Karpas-422 (cell line): ENCODE data around the gene MOB2. TPM values are rescaled to one million over a fixed set of nuclear protein-coding genes. Genes with fewer than 3 reads are reported as not detected.

Experiments
- DNase-seq: peaks from one replicate; pipeline ENCODE4 v3.0.0-alpha.2; 2015
- H2AFZ ChIP-seq: fragments of 200-600 bp; sonication (generic); 2 replicates; pipeline ENCODE4 v1.6.1; 2014; ENCODE audit warnings: antibody characterized with exemption, low read length, mixed read lengths
- H3K27ac ChIP-seq: fragments of 200-600 bp; sonication (generic); 2 replicates; pipeline ENCODE4 v1.5.1; 2014; ENCODE audit warnings: mild to moderate bottlenecking, low read length, moderate library complexity
- H3K27me3 ChIP-seq: fragments of 200-600 bp; sonication (generic); 2 replicates; pipeline ENCODE4 v1.6.1; 2014; ENCODE audit warnings: low read length, mixed read lengths
- H3K36me3 ChIP-seq: fragments of 200-600 bp; sonication (generic); 2 replicates; pipeline ENCODE4 v1.6.1; 2014; ENCODE audit warnings: low read length, mixed read lengths; ENCODE audit not compliant: insufficient read depth
- H3K4me1 ChIP-seq: fragments of 200-600 bp; sonication (generic); 2 replicates; pipeline ENCODE4 v1.6.1; 2014; ENCODE audit warnings: mild to moderate bottlenecking, low read length, mixed read lengths
- H3K4me2 ChIP-seq: fragments of 200-600 bp; sonication (generic); 2 replicates; pipeline ENCODE4 v1.6.1; 2014; ENCODE audit warnings: low read length, low read depth, mild to moderate bottlenecking; ENCODE audit not compliant: poor library complexity, severe bottlenecking
- H3K4me3 ChIP-seq: fragments of 200-600 bp; sonication (generic); 2 replicates; pipeline ENCODE4 v1.5.1; 2014; ENCODE audit warnings: mild to moderate bottlenecking, antibody characterized with exemption, low read length, mixed read lengths
- H3K79me2 ChIP-seq: fragments of 200-600 bp; sonication (generic); 2 replicates; pipeline ENCODE4 v1.6.1; 2014; ENCODE audit warnings: mild to moderate bottlenecking, low read length, mixed read lengths
- H3K9ac ChIP-seq: fragments of 200-600 bp; sonication (generic); 2 replicates; pipeline ENCODE4 v1.6.0; 2014; ENCODE audit warnings: low read length
- H3K9me2 ChIP-seq: fragments of 200-600 bp; sonication (generic), shearing (Covaris generic); replicated peaks from 2 replicates; pipeline ENCODE4 v1.6.0; 2014; ENCODE audit warnings: mild to moderate bottlenecking, low read length, moderate library complexity; ENCODE audit not compliant: insufficient read depth
- H3K9me3 ChIP-seq: fragments of 300-700, 200-600 bp; sonication (generic); 2 replicates; pipeline ENCODE4 v1.6.1; 2014; ENCODE audit warnings: low read length, mixed read lengths
- H4K20me1 ChIP-seq: fragments of 200-600 bp; sonication (generic); 2 replicates; pipeline ENCODE4 v1.6.1; 2014; ENCODE audit warnings: mild to moderate bottlenecking, antibody characterized with exemption, low read length, low read depth; ENCODE audit not compliant: insufficient read depth
- total RNA-seq: library from RNA; depleted of rRNA; stranded (reverse); fragments of >200 nt; shearing (Covaris generic); gene quantifications from 2 replicates; pipeline ENCODE4 v1.2.3, GENCODE V29; 2014; ENCODE audit warnings: low replicate concordance

The MOB2 gene
- total RNA-seq, 1 experiment from 2014 or later, result 8.8 TPM

DNA sequence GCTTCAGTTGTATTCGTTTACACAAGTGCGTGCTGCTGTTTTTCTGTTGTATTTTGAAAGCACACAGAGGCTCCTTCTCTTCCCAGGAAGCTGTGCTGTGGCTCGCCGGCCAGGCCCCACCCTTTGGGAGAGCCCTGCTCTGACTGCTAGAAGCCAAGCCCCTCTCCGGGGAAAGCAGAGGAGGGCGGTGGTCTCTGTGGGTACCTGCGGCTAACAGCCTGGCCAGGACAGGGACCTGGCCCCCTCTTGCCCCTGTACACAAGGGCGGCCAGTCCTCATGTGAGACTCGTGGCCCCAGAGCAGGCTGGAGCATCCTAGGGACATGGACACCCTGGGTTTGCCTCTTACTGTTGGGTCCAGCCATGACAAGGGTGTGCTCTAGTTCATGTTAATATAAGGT lies 14.8 kb downstream of the MOB2 start:
- H4K20me1 ChIP-seq, result no peaks in the 10 kb centered on the region
- H3K36me3 ChIP-seq, result no peaks in the 10 kb centered on the region
- no peak overlapping the region for H3K9ac ChIP-seq

GRCh38 chr11:1470681-1471611 lies 15.6 kb downstream of the MOB2 start:
- Histone ChIP-seq H3K4me1 (no peaks in the 10 kb centered on the region), H3K4me2 (no peak overlapping the region), H4K20me1 (no peaks in the 10 kb centered on the region), H3K9me2 (no peaks in the 10 kb centered on the region), H3K27ac (no peak overlapping the region), H3K27me3 (no peaks in the 10 kb centered on the region), H3K4me3 (no peak overlapping the region), H3K36me3 (no peaks in the 10 kb centered on the region), H3K9ac (no peak overlapping the region), H2AFZ (no peak overlapping the region), H3K9me3 (no peaks in the 10 kb centered on the region), H3K79me2 (no peaks in the 10 kb centered on the region)
- no peak for DNase-seq

More for the DNA sequence above, 14.8 kb downstream of the MOB2 start:
- no peaks in the 10 kb centered on the region for H3K79me2 ChIP-seq
- no peak overlapping the region for H3K4me3 ChIP-seq
- no peaks in the 10 kb centered on the region for H3K9me3 ChIP-seq
- no peaks in the 10 kb centered on the region for H3K9me2 ChIP-seq
- no peak overlapping the region for H3K4me2 ChIP-seq
- H3K27ac ChIP-seq, result no peak overlapping the region
- no peaks in the 10 kb centered on the region for H3K4me1 ChIP-seq
- DNase-seq, result no peak
- no peaks in the 10 kb centered on the region for H3K27me3 ChIP-seq
- no peak overlapping the region for H2AFZ ChIP-seq

DNA sequence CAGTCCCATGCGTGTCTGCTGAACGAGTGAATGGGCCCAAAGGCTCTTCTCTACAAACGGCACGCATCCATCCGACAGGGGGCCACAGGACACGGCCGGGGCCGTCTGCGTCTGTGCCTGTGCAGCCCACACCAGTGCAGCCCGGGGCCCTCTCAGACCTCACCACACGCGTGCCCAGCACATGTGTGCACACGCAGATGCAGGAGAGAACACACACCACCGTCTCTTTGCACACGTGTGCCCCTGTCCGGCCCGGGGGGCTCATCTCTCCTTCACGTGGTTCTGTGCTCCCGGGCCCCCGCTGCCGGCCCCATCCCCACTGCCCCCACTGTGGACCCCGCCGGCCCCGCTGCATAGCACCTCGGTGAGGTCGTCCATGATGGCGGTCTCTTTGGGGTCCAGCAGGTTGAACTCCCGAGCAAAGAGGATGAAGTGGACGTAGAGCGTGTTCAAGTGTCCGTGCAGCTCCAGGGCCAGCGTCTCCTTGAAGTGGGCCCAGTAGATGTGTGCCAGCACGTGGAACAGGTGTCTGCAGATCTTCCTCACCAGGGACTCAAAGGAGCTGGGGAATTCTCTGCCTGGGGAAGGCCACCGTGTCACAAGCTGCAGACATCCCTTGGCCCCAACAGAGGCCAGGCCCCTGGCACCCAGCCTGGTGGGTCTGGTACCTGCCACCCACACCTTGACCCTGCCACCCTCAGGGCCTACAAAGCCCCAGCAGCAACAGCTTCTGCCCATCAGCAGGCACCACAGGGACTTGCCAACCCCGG lies 16.5 kb downstream of the MOB2 start:
- Histone ChIP-seq H4K20me1 (no peaks in the 10 kb centered on the region), H3K4me1 (no peaks in the 10 kb centered on the region), H3K36me3 (no peaks in the 10 kb centered on the region), H3K79me2 (no peaks in the 10 kb centered on the region), H3K27ac (no peak overlapping the region), H3K4me2 (no peak overlapping the region), H3K9ac (no peak overlapping the region), H2AFZ (no peak overlapping the region), H3K27me3 (no peaks in the 10 kb centered on the region), H3K9me3 (no peaks in the 10 kb centered on the region), H3K9me2 (no peaks in the 10 kb centered on the region), H3K4me3 (no peak overlapping the region)
- DNase-seq, result no peak

- no peaks in the 10 kb centered on the region for H3K9me2 ChIP-seq
- H2AFZ ChIP-seq, result no peak overlapping the region
- H3K36me3 ChIP-seq, result no peaks in the 10 kb centered on the region
- H3K27me3 ChIP-seq, result no peaks in the 10 kb centered on the region
- DNase-seq, result no peak
- H3K79me2 ChIP-seq, result no peaks in the 10 kb centered on the region
- no peak overlapping the region for H3K27ac ChIP-seq
- no peaks in the 10 kb centered on the region for H3K9me3 ChIP-seq
- no peak overlapping the region for H3K9ac ChIP-seq
- H4K20me1 ChIP-seq, result no peaks in the 10 kb centered on the region
- no peak overlapping the region for H3K4me2 ChIP-seq
- no peaks in the 10 kb centered on the region for H3K4me1 ChIP-seq
- H3K4me3 ChIP-seq, result no peak overlapping the region
Measured at GRCh38 chr11:1469287-1469910, 17.2 kb downstream of the MOB2 start.

- Histone ChIP-seq H3K9me2 (no peaks in the 10 kb centered on the region), H3K79me2 (no peaks in the 10 kb centered on the region), H4K20me1 (no peaks in the 10 kb centered on the region), H3K4me2 (no peak overlapping the region), H3K36me3 (no peaks in the 10 kb centered on the region), H3K9me3 (no peaks in the 10 kb centered on the region), H3K4me3 (no peak overlapping the region), H3K27ac (no peak overlapping the region), H3K27me3 (no peaks in the 10 kb centered on the region), H3K9ac (no peak overlapping the region), H2AFZ (no peak overlapping the region), H3K4me1 (no peaks in the 10 kb centered on the region)
- no peak for DNase-seq
Measured at GRCh38 chr11:1468473-1469066, 18.0 kb downstream of the MOB2 start.

GRCh38 chr11:1468002-1468401 lies 18.6 kb downstream of the MOB2 start:
- no peaks in the 10 kb centered on the region for H3K79me2 ChIP-seq
- no peaks in the 10 kb centered on the region for H3K4me1 ChIP-seq
- H3K27me3 ChIP-seq, result no peaks in the 10 kb centered on the region
- H3K9me2 ChIP-seq, result no peaks in the 10 kb centered on the region
- no peak overlapping the region for H3K4me3 ChIP-seq
- DNase-seq, result no peak
- no peak overlapping the region for H3K27ac ChIP-seq
- no peak overlapping the region for H2AFZ ChIP-seq
- H4K20me1 ChIP-seq, result no peaks in the 10 kb centered on the region
- H3K9ac ChIP-seq, result no peak overlapping the region
- no peaks in the 10 kb centered on the region for H3K9me3 ChIP-seq
- no peak overlapping the region for H3K4me2 ChIP-seq
- H3K36me3 ChIP-seq, result no peaks in the 10 kb centered on the region

- H3K9me2 ChIP-seq, result no peaks in the 10 kb centered on the region
- H3K36me3 ChIP-seq, result no peaks in the 10 kb centered on the region
- H3K9me3 ChIP-seq, result no peaks in the 10 kb centered on the region
- H4K20me1 ChIP-seq, result no peaks in the 10 kb centered on the region
- no peaks in the 10 kb centered on the region for H3K27me3 ChIP-seq
- H3K27ac ChIP-seq, result no peak overlapping the region
- H2AFZ ChIP-seq, result no peak overlapping the region
- H3K4me2 ChIP-seq, result no peak overlapping the region
- no peaks in the 10 kb centered on the region for H3K79me2 ChIP-seq
- no peaks in the 10 kb centered on the region for H3K4me1 ChIP-seq
- no peak overlapping the region for H3K4me3 ChIP-seq
- no peak for DNase-seq
- no peak overlapping the region for H3K9ac ChIP-seq
Measured at GRCh38 chr11:1467270-1467669, 19.3 kb downstream of the MOB2 start.

- H3K36me3 ChIP-seq, result no peaks in the 10 kb centered on the region
- no peaks in the 10 kb centered on the region for H3K9me3 ChIP-seq
- no peak overlapping the region for H3K9ac ChIP-seq
- DNase-seq, result no peak
- H3K9me2 ChIP-seq, result no peaks in the 10 kb centered on the region
- H3K27me3 ChIP-seq, result no peaks in the 10 kb centered on the region
- no peak overlapping the region for H3K4me3 ChIP-seq
- H3K4me1 ChIP-seq, result no peaks in the 10 kb centered on the region
- H3K27ac ChIP-seq, result no peak overlapping the region
- H3K79me2 ChIP-seq, result no peaks in the 10 kb centered on the region
- no peaks in the 10 kb centered on the region for H4K20me1 ChIP-seq
- H3K4me2 ChIP-seq, result no peak overlapping the region
- H2AFZ ChIP-seq, result no peak overlapping the region
Measured at GRCh38 chr11:1466784-1467183, 19.8 kb downstream of the MOB2 start.
